GM23338 (cell line): ENCODE measurements around the gene PLCG2. TPM values are rescaled to one million over a fixed set of nuclear protein-coding genes. Genes with fewer than 3 reads are reported as not detected.

ENCODE experiments used
- ATAC-seq: fragments of 200-7000 bp; cut with Tn5 transposase; 3 replicates; pipeline ENCODE4 v1.9.1; 2020
- DNase-seq: peaks from one replicate; pipeline ENCODE4 v3.0.0-alpha.2; 2015; ENCODE audit warnings: low spot score
- H2AFZ ChIP-seq: fragments of 200-600 bp; sonication (generic); 2 replicates; pipeline ENCODE4 v1.8.0; 2016; ENCODE audit warnings: antibody characterized with exemption, mild to moderate bottlenecking, moderate library complexity
- H3F3A ChIP-seq: fragments of 200-600 bp; sonication (generic); replicated peaks from 2 replicates; pipeline ENCODE4 v1.8.0; 2017; ENCODE audit warnings: antibody characterized with exemption, mixed run types, low read depth
- H3K27ac ChIP-seq: fragments of 200-600 bp; sonication (generic); 2 replicates; pipeline ENCODE4 v1.6.1; 2016; ENCODE audit warnings: low read depth
- H3K27me3 ChIP-seq: fragments of 200-600 bp; sonication (generic); 2 replicates; pipeline ENCODE4 v1.8.0; 2016; ENCODE audit warnings: mild to moderate bottlenecking, mixed run types, moderate library complexity; ENCODE audit not compliant: insufficient read depth
- H3K36me3 ChIP-seq: fragments of 200-600 bp; sonication (generic); 2 replicates; pipeline ENCODE4 v1.8.0; 2016; ENCODE audit warnings: mild to moderate bottlenecking; ENCODE audit not compliant: insufficient read depth
- H3K4me1 ChIP-seq: fragments of 200-600 bp; sonication (generic); 2 replicates; pipeline ENCODE4 v1.8.0; 2016; ENCODE audit warnings: mild to moderate bottlenecking, moderate library complexity; ENCODE audit not compliant: insufficient read depth
- H3K4me2 ChIP-seq: fragments of 200-600 bp; sonication (generic); 2 replicates; pipeline ENCODE4 v1.7.1; 2017; ENCODE audit warnings: mixed run types
- H3K4me3 ChIP-seq: fragments of 200-600 bp; sonication (generic); 2 replicates; pipeline ENCODE4 v1.6.1; 2016; ENCODE audit warnings: mixed run types
- H3K79me2 ChIP-seq: fragments of 200-600 bp; sonication (generic); replicated peaks from 2 replicates; pipeline ENCODE4 v1.8.0; 2017; ENCODE audit warnings: mild to moderate bottlenecking; ENCODE audit not compliant: insufficient read depth
- H3K9me2 ChIP-seq: fragments of 200-600 bp; sonication (generic); 2 replicates; pipeline ENCODE4 v1.8.0; 2017; ENCODE audit not compliant: insufficient read depth
- H4K20me1 ChIP-seq: fragments of 200-600 bp; sonication (generic); replicated peaks from 2 replicates; pipeline ENCODE4 v1.8.0; 2017; ENCODE audit warnings: mild to moderate bottlenecking; ENCODE audit not compliant: insufficient read depth
- H3K27ac Mint-ChIP-seq: 2 replicates; pipeline ENCODE4 v1.8.0; 2020; ENCODE audit warnings: inconsistent platforms, mild to moderate bottlenecking, moderate library complexity, mixed read lengths
- H3K27me3 Mint-ChIP-seq: 3 replicates; pipeline ENCODE4 v1.8.0; 2022; ENCODE audit warnings: low read depth, mild to moderate bottlenecking, moderate library complexity, mixed read lengths, inconsistent platforms; ENCODE audit not compliant: insufficient read depth, poor library complexity
- H3K36me3 Mint-ChIP-seq: 3 replicates; pipeline ENCODE4 v1.8.0; 2021; ENCODE audit warnings: low read depth, mild to moderate bottlenecking, inconsistent platforms, moderate library complexity, mixed read lengths
- H3K4me1 Mint-ChIP-seq: 3 replicates; pipeline ENCODE4 v1.8.0; 2020; ENCODE audit warnings: mild to moderate bottlenecking, inconsistent platforms, mixed read lengths
- H3K4me3 Mint-ChIP-seq: 3 replicates; pipeline ENCODE4 v1.8.0; 2021; ENCODE audit warnings: moderate library complexity, mild to moderate bottlenecking, inconsistent platforms, mixed read lengths
- H3K9me3 Mint-ChIP-seq: 3 replicates; pipeline ENCODE4 v1.8.0; 2020; ENCODE audit warnings: moderate library complexity, mild to moderate bottlenecking, inconsistent platforms, mixed read lengths
- CREB1 ChIP-seq: fragments of 250-450 bp; sonication (Bioruptor Pico); IDR thresholded peaks from 2 replicates; pipeline ENCODE4 v1.5.0; 2020; ENCODE audit warnings: low read depth, mild to moderate bottlenecking, moderate library complexity
- JUNB ChIP-seq: IDR thresholded peaks from one replicate; pipeline ENCODE4 v1.6.1; 2016; ENCODE audit warnings: antibody characterized with exemption; ENCODE audit not compliant: unreplicated experiment
- NANOG ChIP-seq: IDR thresholded peaks from 2 replicates; pipeline ENCODE4 v1.6.1; 2016; ENCODE audit warnings: antibody characterized with exemption, borderline replicate concordance
- POLR2AphosphoS5 ChIP-seq: IDR thresholded peaks from 2 replicates; pipeline ENCODE4 v1.6.1; 2016; ENCODE audit warnings: antibody characterized with exemption, low read depth
- STAT1 ChIP-seq: IDR thresholded peaks from one replicate; pipeline ENCODE4 v1.6.1; 2016; ENCODE audit warnings: antibody characterized with exemption; ENCODE audit not compliant: unreplicated experiment
- ZNF331 ChIP-seq: fragments of 250-450 bp; sonication (Bioruptor Pico); IDR thresholded peaks from 2 replicates; pipeline ENCODE4 v1.5.0; 2020; ENCODE audit warnings: low read depth, mild to moderate bottlenecking, moderate library complexity
- polyA plus RNA-seq: library from polyadenylated mRNA; unstranded; fragments of >200 nt; fragmentation: Nextera tagmentation; extraction: Ambion mirVana; gene quantifications from 2 replicates; pipeline ENCODE4 v1.2.1, GENCODE V29; 2016
- total RNA-seq: library from RNA; depleted of rRNA; stranded (reverse); fragments of >200 nt; shearing (Covaris generic); gene quantifications from 2 replicates; pipeline ENCODE4 v1.2.3, GENCODE V29; 2014
- TF ChIP-seq, protein P1 (sequence below): IDR thresholded peaks from 2 replicates; pipeline ENCODE4 v1.6.1; 2016; ENCODE audit warnings: antibody characterized with exemption
- TF ChIP-seq, protein P2 (sequence below), 2 experiments: fragments of 200-600 bp in 1 of 2; sonication (generic) in 1 of 2; conservative IDR thresholded peaks; 2 replicates each; pipeline versions ENCODE4 v1.5.1 to v1.6.1; 2016 to 2017; ENCODE audit warnings: antibody characterized with exemption in 2 of 2, low read depth in 2 of 2, mild to moderate bottlenecking in 2 of 2, moderate library complexity in 1 of 2
- TF ChIP-seq, protein P3 (sequence below): IDR thresholded peaks from one replicate; pipeline ENCODE4 v1.6.1; 2018; ENCODE audit warnings: antibody characterized with exemption; ENCODE audit not compliant: unreplicated experiment

PLCG2 gene
- total and polyA plus RNA-seq, 2 experiments from 2014 or later: 2.4 to 5.9 TPM

DNA sequence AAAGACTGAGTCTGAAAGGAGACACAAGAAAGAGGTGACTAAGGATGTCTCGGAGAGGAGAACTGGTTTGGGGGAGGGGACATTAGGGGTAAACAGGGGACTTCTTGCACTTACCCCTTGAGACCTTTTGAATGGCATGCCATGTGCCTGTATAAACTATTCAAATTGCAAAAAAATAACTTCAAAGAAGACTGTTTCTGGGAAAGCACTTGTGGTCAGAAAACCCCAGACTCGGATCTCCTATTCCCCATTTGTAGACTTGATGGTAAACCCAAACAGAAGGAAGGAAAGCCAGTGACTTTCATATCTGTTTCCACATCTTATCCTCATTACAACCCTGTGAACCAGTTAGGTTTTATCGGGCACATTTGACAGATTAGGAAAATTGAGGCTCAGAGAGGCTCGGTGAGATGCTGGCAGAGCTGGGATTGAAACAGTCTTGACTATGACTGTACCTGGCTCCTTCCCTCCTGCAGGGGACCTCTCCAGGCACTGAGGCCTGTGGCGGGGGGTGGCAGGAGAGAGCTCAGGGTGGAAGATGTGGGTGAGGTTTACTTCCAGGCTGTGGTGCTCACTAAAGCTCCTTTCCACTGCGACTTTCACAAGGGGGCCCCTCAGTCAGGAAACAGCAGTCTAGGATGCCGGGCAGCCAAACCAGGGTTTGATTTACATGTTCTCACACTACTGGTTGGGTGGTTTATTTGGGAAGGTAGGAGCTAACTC lies 30.5 kb upstream of the PLCG2 start:
- Mint-ChIP-seq H3K4me3 (no peak overlapping the region), H3K9me3 (no peaks in the 10 kb centered on the region), H3K27me3 (no peaks in the 10 kb centered on the region), H3K36me3 (no peaks in the 10 kb centered on the region), H3K4me1 (peaks cover 20% of the 10 kb centered on the region), H3K27ac (no peak overlapping the region)
- Histone ChIP-seq H3K36me3 (no peaks in the 10 kb centered on the region), H3K9me2 (no peaks in the 10 kb centered on the region; the same call in 1 of the 2 replicates), H3K4me1 (peaks cover 14% of the 10 kb centered on the region; the same call in 1 of the 2 replicates), H2AFZ (peak overlapping the region; percentile 86), H3K27ac (no peak overlapping the region), H3K27me3 (no peaks in the 10 kb centered on the region), H3F3A (no peaks in the 10 kb centered on the region), H3K4me3 (no peak overlapping the region), H3K79me2 (no peaks in the 10 kb centered on the region), H3K4me2 (no peak overlapping the region), H4K20me1 (no peaks in the 10 kb centered on the region; the same call in 1 of the 2 replicates)
- TF ChIP-seq, protein P1, sequence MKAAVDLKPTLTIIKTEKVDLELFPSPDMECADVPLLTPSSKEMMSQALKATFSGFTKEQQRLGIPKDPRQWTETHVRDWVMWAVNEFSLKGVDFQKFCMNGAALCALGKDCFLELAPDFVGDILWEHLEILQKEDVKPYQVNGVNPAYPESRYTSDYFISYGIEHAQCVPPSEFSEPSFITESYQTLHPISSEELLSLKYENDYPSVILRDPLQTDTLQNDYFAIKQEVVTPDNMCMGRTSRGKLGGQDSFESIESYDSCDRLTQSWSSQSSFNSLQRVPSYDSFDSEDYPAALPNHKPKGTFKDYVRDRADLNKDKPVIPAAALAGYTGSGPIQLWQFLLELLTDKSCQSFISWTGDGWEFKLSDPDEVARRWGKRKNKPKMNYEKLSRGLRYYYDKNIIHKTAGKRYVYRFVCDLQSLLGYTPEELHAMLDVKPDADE: no peak
- TF ChIP-seq NANOG (no peak), CREB1 (CRISPR knock-in tag) (no peak)
- TF ChIP-seq, protein P2, sequence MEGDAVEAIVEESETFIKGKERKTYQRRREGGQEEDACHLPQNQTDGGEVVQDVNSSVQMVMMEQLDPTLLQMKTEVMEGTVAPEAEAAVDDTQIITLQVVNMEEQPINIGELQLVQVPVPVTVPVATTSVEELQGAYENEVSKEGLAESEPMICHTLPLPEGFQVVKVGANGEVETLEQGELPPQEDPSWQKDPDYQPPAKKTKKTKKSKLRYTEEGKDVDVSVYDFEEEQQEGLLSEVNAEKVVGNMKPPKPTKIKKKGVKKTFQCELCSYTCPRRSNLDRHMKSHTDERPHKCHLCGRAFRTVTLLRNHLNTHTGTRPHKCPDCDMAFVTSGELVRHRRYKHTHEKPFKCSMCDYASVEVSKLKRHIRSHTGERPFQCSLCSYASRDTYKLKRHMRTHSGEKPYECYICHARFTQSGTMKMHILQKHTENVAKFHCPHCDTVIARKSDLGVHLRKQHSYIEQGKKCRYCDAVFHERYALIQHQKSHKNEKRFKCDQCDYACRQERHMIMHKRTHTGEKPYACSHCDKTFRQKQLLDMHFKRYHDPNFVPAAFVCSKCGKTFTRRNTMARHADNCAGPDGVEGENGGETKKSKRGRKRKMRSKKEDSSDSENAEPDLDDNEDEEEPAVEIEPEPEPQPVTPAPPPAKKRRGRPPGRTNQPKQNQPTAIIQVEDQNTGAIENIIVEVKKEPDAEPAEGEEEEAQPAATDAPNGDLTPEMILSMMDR (conservative IDR thresholded peaks at IDR 0.05; ENCODE audit: low read depth in 2 of 2): peak in 1 of 2 experiments; percentile 16; a peak in 1 of 4 replicates
- peak; percentile 40 for DNase-seq
- ATAC-seq: peak; percentile 64

DNA sequence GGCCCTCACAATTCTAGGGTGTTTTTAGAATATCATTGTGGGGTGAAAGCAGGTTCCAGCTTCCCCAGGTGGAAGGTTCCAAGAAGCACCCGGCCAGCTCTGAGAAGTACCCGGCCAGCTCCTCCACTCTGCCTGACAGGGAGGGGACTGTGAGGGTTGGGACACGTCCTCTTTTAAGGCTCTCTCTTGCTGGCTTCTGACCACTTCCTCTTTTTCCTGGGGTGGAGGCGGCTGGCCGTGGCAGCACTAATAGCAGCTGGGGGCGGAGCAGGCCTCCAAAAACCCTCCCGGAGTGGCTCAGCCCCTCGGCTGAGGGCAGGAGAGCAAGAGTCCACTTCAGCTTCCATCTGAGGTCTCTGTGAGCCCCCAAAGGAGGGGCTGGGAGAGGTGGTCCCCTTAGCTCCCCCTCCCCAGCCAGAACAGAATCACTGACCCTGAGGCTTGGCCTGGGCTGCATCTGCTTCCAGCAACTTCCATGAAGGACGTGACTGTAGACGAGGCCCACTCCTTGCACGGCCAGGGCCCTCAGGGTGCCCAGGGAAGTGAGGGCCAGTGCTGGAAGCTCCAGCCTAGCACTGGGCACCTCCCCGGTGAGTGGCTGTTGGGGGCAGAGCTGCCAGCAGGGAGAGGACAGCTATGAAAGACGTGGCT lies 26.7 kb upstream of the PLCG2 start:
- Histone ChIP-seq H3K36me3 (no peaks in the 10 kb centered on the region), H3K4me1 (0 out of 2 replicates have a peak, but pooled peaks cover 9% of the 10 kb centered on the region), H3K4me3 (no peak overlapping the region), H3K4me2 (no peak overlapping the region), H4K20me1 (no peaks in the 10 kb centered on the region; the same call in 1 of the 2 replicates), H3K27ac (no peak overlapping the region), H3K79me2 (no peaks in the 10 kb centered on the region), H2AFZ (peak overlapping the region; percentile 83), H3K9me2 (no peaks in the 10 kb centered on the region), H3K27me3 (no peaks in the 10 kb centered on the region), H3F3A (no peaks in the 10 kb centered on the region)
- peaks cover 3% of the 10 kb centered on the region for H3K27me3 Mint-ChIP-seq
- peaks cover 11% of the 10 kb centered on the region for H3K4me1 Mint-ChIP-seq
- peak; percentile 20 for DNase-seq
- H3K4me3 Mint-ChIP-seq: no peak overlapping the region
- peak; percentile 31; the same call in 2 of the 3 replicates for ATAC-seq
- no peaks in the 10 kb centered on the region for H3K36me3 Mint-ChIP-seq
- H3K9me3 Mint-ChIP-seq: no peaks in the 10 kb centered on the region
- no peak overlapping the region for H3K27ac Mint-ChIP-seq
- TF ChIP-seq ZNF331 (CRISPR knock-in tag): no peak
- TF ChIP-seq STAT1: no peak
- TF ChIP-seq NANOG: no peak
- TF ChIP-seq CREB1 (CRISPR knock-in tag): no peak
- no peak for TF ChIP-seq JUNB
- TF ChIP-seq POLR2AphosphoS5: no peak
- TF ChIP-seq, protein P2 (conservative IDR thresholded peaks at IDR 0.05; ENCODE audit: low read depth in 2 of 2): no peak
- TF ChIP-seq, protein P3, sequence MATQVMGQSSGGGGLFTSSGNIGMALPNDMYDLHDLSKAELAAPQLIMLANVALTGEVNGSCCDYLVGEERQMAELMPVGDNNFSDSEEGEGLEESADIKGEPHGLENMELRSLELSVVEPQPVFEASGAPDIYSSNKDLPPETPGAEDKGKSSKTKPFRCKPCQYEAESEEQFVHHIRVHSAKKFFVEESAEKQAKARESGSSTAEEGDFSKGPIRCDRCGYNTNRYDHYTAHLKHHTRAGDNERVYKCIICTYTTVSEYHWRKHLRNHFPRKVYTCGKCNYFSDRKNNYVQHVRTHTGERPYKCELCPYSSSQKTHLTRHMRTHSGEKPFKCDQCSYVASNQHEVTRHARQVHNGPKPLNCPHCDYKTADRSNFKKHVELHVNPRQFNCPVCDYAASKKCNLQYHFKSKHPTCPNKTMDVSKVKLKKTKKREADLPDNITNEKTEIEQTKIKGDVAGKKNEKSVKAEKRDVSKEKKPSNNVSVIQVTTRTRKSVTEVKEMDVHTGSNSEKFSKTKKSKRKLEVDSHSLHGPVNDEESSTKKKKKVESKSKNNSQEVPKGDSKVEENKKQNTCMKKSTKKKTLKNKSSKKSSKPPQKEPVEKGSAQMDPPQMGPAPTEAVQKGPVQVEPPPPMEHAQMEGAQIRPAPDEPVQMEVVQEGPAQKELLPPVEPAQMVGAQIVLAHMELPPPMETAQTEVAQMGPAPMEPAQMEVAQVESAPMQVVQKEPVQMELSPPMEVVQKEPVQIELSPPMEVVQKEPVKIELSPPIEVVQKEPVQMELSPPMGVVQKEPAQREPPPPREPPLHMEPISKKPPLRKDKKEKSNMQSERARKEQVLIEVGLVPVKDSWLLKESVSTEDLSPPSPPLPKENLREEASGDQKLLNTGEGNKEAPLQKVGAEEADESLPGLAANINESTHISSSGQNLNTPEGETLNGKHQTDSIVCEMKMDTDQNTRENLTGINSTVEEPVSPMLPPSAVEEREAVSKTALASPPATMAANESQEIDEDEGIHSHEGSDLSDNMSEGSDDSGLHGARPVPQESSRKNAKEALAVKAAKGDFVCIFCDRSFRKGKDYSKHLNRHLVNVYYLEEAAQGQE: no peak
